CD4-positive, alpha-beta T cell treated with Interferon gamma for 1 hour (primary cell): ENCODE results near the gene KCND2.
A peak's percentile ranks its signal among the peaks of the same experiment; 100 is the strongest.
"Not testable (repeated sequence)": the region's sequence is repeated elsewhere in the genome, so short reads cannot be mapped to it uniquely, and the experiment has no call there.

ENCODE experiments used
- DNase-seq: peaks from one replicate; pipeline ENCODE4 v3.0.0-alpha.2; 2020

KCND2 gene

GRCh38 chr7:120775755-120776154, 502.8 kb downstream of the KCND2 start:
- DNase-seq: no peak

- not testable (repeated sequence) for DNase-seq
These were observed 506.1 kb downstream of the KCND2 start for GRCh38 chr7:120779078-120779477.

GRCh38 chr7:120780451-120780850, 507.5 kb downstream of the KCND2 start:
- DNase-seq: not testable (repeated sequence)

GRCh38 chr7:120780938-120781337, 508.0 kb downstream of the KCND2 start:
- no peak for DNase-seq

GRCh38 chr7:120781924-120782323, 508.9 kb downstream of the KCND2 start:
- DNase-seq: not testable (repeated sequence)

GRCh38 chr7:120783273-120783672, 510.3 kb downstream of the KCND2 start:
- DNase-seq: no peak

GRCh38 chr7:120783721-120784120, 510.7 kb downstream of the KCND2 start:
- DNase-seq: no peak

- DNase-seq: no peak
These were observed 512.1 kb downstream of the KCND2 start for GRCh38 chr7:120785095-120785494.

- peak; percentile 38 for DNase-seq
These were observed 519.3 kb downstream of the KCND2 start for GRCh38 chr7:120792091-120792860.

GRCh38 chr7:120792861-120793130, 519.8 kb downstream of the KCND2 start:
- no peak for DNase-seq

- no peak for DNase-seq
These were observed 520.4 kb downstream of the KCND2 start for GRCh38 chr7:120793213-120793936.

- DNase-seq: no peak
These were observed 521.2 kb downstream of the KCND2 start for GRCh38 chr7:120794106-120794729.

GRCh38 chr7:120797026-120797645, 524.2 kb downstream of the KCND2 start:
- DNase-seq: no peak

GRCh38 chr7:120799147-120799546, 526.2 kb downstream of the KCND2 start:
- DNase-seq: no peak
